Epithelial cell of alveolus of lung (primary cell): ENCODE measurements around the gene BRICD5. TPM values are rescaled to one million over a fixed set of nuclear protein-coding genes. Genes with fewer than 3 reads are reported as not detected.

Experiments used
- total RNA-seq: library from RNA; depleted of rRNA; stranded (reverse); fragments of >200 nt; gene quantifications from 2 replicates; pipeline ENCODE4 v1.2.1, GENCODE V29; 2015

Gene BRICD5
- total RNA-seq: 0.13 and 1.2 TPM in 2 replicates

DNA sequence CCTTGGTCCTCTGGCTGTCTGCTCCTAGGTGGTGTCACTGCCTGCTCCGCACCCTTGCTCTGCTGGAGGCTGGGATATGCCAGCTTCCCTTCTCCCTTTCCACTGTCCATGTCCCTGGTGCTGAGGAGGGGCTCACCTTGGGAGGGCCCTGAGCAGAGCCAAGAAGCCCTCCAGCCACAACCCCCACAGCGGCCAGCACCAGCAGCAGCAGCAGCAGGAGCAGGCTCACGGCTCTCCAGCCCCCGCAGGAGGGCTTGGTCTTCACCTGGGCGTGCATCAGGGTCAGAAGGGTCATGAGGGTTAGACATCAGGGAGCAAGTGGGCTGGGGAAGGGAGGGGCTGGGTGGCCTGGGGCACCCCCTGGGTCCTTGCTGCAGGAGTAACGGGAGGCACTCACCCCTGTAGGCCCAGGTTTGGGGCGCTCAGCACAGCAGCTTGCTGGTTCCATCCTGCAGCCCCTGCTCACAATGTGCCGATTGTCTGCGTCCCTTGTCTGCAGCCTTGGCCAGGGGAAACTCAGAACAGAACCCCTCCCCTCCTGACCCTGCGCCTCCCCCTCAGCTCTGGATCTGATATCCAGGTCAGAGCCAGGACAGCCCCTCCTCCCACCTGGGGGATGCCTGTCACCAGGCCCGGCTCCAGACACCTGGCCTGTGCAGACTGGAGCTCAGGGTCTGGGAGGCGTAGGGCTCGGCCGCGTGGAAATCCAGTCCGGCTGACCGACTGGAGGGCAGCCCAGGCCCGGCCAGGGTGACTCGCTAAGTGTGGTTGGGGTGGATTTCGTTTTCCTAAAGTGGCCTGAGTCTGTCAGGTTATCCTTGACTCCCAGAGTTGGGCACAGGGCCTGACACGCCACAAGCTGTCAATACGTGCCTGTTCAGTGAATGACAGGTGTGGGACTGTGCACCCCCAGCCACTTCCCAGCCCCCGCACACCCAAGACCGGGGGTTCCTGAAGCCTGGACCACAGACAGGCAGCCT is at the start of gene BRICD5:
Gene BRICD5, minus strand, starts transcription at position 478 of the 980 bp plus-strand sequence. Its CDS starts 30 bp downstream, at position 448.

DNA sequence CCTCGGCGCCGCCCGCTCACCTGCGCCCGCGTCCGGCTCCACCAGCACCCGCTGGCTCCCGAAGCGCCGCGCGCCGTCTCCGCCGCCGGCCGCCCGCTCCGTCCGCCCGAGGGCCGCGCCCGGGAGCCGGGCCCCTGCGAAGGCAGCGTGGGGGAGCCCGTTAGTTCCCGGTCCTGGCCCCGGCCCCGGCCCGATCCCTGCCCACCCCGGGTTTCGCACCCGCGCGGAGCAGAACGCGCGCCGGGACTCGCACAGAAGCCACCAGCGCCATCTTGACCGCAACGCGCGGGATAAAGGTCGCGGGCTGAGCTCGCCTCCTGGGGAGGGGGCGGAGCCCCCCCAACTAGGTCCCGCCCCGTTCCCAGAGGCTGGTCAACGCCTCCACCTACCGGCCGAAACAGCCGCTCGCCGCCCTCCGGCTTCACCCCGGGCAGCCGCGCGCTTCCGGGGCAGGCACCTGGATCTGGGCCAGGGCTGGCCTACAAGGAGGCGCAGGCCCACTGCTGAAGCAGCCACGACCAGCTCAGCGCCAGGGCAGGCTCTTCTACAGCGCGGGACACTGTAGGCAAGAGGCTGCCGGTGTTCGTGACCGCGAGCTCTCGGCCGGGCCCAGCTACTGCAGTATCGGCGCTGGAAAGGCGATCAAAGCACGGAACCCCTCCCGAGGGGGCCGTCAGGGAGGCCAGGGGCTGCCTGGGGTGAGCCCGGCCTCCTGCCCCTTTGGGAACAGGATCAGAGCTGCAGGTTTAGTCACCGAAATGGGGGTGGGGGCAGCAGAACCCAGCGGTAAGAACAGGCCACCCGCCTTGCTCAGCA is 40.8 kb upstream of the BRICD5 start, which contains the start of gene ECI1:
Gene ECI1, minus strand, starts transcription at position 292 of the 816 bp plus-strand sequence. Its CDS starts 21 bp downstream, at position 271.

DNA sequence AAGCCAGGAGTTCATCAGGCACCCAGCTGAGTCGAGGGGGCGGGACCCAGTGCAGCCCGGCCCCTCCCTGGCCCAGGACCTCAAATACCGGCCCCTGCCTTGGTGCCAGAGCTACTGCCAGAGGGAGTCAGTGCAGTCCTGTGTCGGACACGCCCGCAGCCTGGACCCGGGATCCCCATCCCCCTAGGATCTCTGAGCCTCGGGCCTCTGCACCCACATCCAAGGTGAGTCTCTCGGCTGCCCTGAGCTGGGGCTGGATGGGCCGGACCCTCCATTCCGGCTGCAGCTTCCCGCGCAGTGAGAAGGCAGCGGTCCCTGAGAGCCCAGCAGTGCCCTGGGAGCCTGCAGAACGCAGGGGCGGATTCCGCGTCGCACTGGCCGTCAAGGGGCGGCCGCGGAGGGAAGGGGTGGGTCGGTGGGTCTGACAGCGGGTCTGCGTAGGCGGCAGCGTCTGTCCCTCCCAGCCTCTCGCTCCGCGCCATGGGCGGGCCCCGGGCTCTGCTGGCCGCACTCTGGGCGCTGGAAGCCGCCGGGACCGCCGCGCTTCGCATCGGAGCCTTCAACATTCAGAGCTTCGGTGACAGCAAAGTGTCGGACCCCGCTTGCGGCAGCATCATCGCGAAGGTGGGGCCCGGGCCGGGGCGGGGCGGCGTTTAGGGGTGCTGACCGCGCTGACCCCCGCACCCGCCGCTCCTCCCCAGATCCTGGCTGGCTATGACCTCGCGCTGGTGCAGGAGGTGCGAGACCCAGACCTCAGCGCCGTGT is 25.9 kb upstream of the BRICD5 start, which contains the start of gene DNASE1L2:
Gene DNASE1L2, plus strand, starts transcription at position 108 of the 765 bp plus-strand sequence. Its CDS starts 373 bp downstream, at position 481.

DNA sequence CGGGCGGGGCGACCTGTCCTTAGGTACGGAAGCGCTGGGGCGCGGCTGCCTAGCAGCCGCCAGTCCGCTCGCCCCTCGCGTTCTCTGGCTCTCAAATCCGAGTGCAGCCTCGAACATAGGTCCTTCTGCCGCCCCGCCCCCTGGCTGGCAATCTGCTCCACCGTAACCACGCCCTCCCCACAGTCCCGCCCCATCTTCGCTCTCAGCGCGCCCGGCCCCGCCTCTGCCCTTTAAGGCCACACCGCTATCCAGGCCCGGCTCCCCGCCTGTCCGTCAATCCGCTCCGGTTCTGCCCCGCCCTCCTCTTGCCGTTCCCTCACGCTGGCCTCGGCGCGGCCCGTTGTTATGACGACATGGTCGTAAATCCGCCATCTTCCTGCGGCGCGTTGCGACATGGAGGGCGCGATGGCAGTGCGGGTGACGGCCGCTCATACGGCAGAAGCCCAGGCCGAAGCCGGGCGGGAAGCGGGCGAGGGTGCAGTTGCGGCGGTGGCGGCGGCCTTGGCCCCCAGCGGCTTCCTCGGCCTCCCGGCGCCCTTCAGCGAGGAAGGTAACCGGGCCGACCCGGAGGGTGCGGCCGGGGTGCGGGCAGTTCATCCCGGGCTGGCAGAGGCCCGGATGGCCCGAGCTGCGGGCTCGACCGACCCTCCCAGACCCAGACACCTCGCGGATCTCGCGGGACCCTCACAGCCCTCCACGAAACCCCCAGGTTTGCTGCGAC is 12.7 kb upstream of the BRICD5 start, which contains the start of gene E4F1:
Gene E4F1, plus strand, starts transcription at position 371 of the 721 bp plus-strand sequence. Its CDS starts 23 bp downstream, at position 394.

GRCh38 chr16:2214719-2214968 is 4.0 kb upstream of the BRICD5 start, which contains the start of gene PGP:
PGP (minus strand) TSS chr16:2214840; CDS start chr16:2214777, 63 bp downstream.

GRCh38 chr16:2205104-2205966 is 5.3 kb downstream of the BRICD5 start, which contains the start of gene MLST8:
MLST8 (plus strand) TSS chr16:2205454; CDS start chr16:2206086, 632 bp downstream.

DNA sequence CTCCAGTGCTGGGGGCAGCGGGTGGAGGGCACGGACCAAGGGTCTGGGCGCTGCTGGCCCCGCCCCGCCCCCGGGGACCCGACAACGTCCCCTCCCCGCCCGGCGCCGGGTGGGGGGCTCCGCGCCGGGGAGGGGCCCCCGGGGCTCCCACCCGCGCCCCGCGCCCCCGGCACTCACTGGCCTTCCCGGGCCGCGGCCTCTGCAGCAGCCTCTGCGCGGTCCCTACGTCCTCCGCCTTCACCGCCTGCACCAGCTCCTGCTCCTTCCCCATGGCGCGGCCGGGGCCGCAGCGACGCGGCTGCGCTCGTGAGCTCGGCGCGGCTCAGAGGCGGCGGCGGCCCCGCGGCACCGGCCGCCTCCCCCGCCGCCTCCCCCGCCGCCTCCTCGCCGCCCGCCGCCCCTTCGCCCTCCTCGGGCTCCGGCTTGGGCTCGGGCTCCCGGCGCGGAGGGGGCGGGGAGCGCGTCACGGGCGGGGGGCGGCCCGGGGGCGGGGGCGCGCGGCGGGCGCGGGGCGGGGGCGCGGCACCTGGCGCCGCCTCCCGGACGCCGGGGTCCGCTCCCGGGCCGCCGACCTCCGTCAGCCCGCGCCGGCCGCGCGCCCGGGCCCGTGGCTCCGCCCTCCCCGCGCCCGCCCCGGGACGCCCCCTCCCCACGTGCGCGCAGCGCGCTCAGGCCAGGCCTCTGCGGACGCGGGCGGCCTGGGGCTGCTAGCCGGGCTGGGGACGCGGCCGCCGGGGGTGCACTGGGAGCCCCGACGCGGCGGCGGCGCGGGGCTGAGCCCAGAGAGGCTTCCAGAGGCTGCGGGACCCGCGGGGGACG is 14.3 kb downstream of the BRICD5 start, which contains the start of gene CASKIN1:
Gene CASKIN1, minus strand, starts transcription at position 444 of the 819 bp plus-strand sequence. Its CDS starts 173 bp downstream, at position 271.

Other genes starting within 250 kb of the BRICD5 start
- gene RPS2, start 246.0 kb downstream of the BRICD5 start, total RNA-seq: 3,892 and 6,799 TPM in 2 replicates
- gene RNF151, start 244.0 kb downstream of the BRICD5 start, total RNA-seq: not detected in 2 replicates
- 51.7 and 71.4 TPM in 2 replicates for gene TBL3, start 238.8 kb downstream of the BRICD5 start, total RNA-seq
- not detected in 2 replicates for gene NOXO1, start 229.4 kb downstream of the BRICD5 start, total RNA-seq
- gene GFER, start 226.7 kb downstream of the BRICD5 start, total RNA-seq: 15.6 and 25.9 TPM in 2 replicates
- gene SYNGR3, start 220.9 kb downstream of the BRICD5 start, total RNA-seq: 5.4 and 7.6 TPM in 2 replicates
- 33.7 and 41.0 TPM in 2 replicates for gene ZNF598, start 201.0 kb downstream of the BRICD5 start, total RNA-seq
- 5.6 and 6.6 TPM in 2 replicates for gene NPW, start 191.1 kb downstream of the BRICD5 start, total RNA-seq
- gene NHERF2, start 184.0 kb downstream of the BRICD5 start, total RNA-seq: 56.8 and 85.8 TPM in 2 replicates
- gene NTHL1, start 163.0 kb downstream of the BRICD5 start, total RNA-seq: 25.9 and 28.7 TPM in 2 replicates
- gene TSC2, start 162.9 kb downstream of the BRICD5 start, total RNA-seq: 33.1 and 51.4 TPM in 2 replicates
- 72.0 and 175 TPM in 2 replicates for gene PKD1, start 75.0 kb downstream of the BRICD5 start, total RNA-seq
- 0.91 and 3.3 TPM in 2 replicates for gene RAB26, start 62.2 kb downstream of the BRICD5 start, total RNA-seq
- gene TRAF7, start 55.1 kb downstream of the BRICD5 start, total RNA-seq: 65.8 and 73.5 TPM in 2 replicates
- gene CASKIN1, start 14.3 kb downstream of the BRICD5 start, total RNA-seq: under 0.01 and 0.08 TPM in 2 replicates
- gene MLST8, start 5.4 kb downstream of the BRICD5 start, total RNA-seq: 38.7 and 61.3 TPM in 2 replicates
- gene PGP, start 4.0 kb upstream of the BRICD5 start, total RNA-seq: 4.1 and 16.3 TPM in 2 replicates
- gene E4F1, start 12.7 kb upstream of the BRICD5 start, total RNA-seq: 16.4 and 37.3 TPM in 2 replicates
- 0.13 and 6.4 TPM in 2 replicates for gene DNASE1L2, start 25.6 kb upstream of the BRICD5 start, total RNA-seq
- gene ECI1, start 40.7 kb upstream of the BRICD5 start, total RNA-seq: 34.8 and 38.7 TPM in 2 replicates
- 169 and 188 TPM in 2 replicates for gene RNPS1, start 57.3 kb upstream of the BRICD5 start, total RNA-seq
- 0.13 and 3.1 TPM in 2 replicates for gene ABCA3, start 129.9 kb upstream of the BRICD5 start, total RNA-seq
- gene CCNF, start 218.6 kb upstream of the BRICD5 start, total RNA-seq: 13.3 and 23.3 TPM in 2 replicates
- 8.6 and 11.0 TPM in 2 replicates for gene TEDC2, start 249.2 kb upstream of the BRICD5 start, total RNA-seq